Thyroid gland (tissue), 4 donors: Measurements from ENCODE around the gene APOA4. TPM values are rescaled to one million over a fixed set of nuclear protein-coding genes. Genes with fewer than 3 reads are reported as not detected.
A peak's percentile ranks its signal among the peaks of the same experiment; 100 is the strongest.

ENCODE experiments used
- DNase-seq, 2 donors: peaks; one replicate each; pipeline ENCODE4 v3.0.0-alpha.2; 2019
- H3K27ac ChIP-seq, 3 donors: fragments of 200-600 bp; sonication (generic); 1 replicate in 2 of 3; 2 replicates in 1 of 3; pipeline ENCODE4 v1.5.1; 2016 to 2019; ENCODE audit warnings: mild to moderate bottlenecking in 1 of 3, moderate library complexity in 1 of 3
- H3K27me3 ChIP-seq: fragments of 200-600 bp; sonication (generic); one replicate; pipeline ENCODE4 v1.5.1; 2019
- H3K36me3 ChIP-seq, 2 donors: fragments of 200-600 bp; sonication (generic); one replicate each; pipeline ENCODE4 v1.5.1; 2016 to 2019
- H3K4me1 ChIP-seq, 2 donors: fragments of 200-600 bp; sonication (generic); one replicate each; pipeline ENCODE4 v1.5.1; 2017 to 2019
- H3K4me3 ChIP-seq, 3 donors: fragments of 200-600 bp; sonication (generic); replicated peaks in 1 of 3; 1 replicate in 2 of 3; 2 replicates in 1 of 3; pipeline ENCODE4 v1.5.1; 2016; ENCODE audit warnings: mild to moderate bottlenecking in 1 of 3
- H3K9me3 ChIP-seq: fragments of 200-600 bp; sonication (generic); one replicate; pipeline ENCODE4 v1.5.1; 2017
- CTCF ChIP-seq, 6 experiments: fragments of 200-600 bp in 3 of 6; fragments of 450-650 bp in 3 of 6; sonication (generic) in 3 of 6; IDR thresholded peaks; one replicate each; pipeline ENCODE4 v1.5.1; 2016 to 2019; ENCODE audit warnings: antibody characterized with exemption in 6 of 6, mild to moderate bottlenecking in 2 of 6, inconsistent platforms in 1 of 6, moderate library complexity in 1 of 6
- POLR2A ChIP-seq, 2 donors: fragments of 450-650 bp; IDR thresholded peaks; one replicate each; pipeline ENCODE4 v1.6.1; 2017; ENCODE audit warnings: antibody characterized with exemption in 2 of 2, mild to moderate bottlenecking in 2 of 2, moderate library complexity in 1 of 2
- WGBS, 2 donors: methylation state at CpG; one replicate each; pipeline ENCODE4 v1.1.5; 2017; 5-methylcytosine and 5-hydroxymethylcytosine counted together
- intact Hi-C: fragments of 100-400 bp; cut with DNase I; formaldehyde crosslinking; loops from one replicate; pipeline ENCODE4 v1.15.1; 2023
- total RNA-seq, 4 donors: library from RNA; depleted of rRNA; stranded (reverse); fragments of >200 nt; gene quantifications; one replicate each; pipeline ENCODE4 v1.2.3, GENCODE V29; 2016

Gene APOA4
- total RNA-seq, result not detected

- Histone ChIP-seq H3K4me3 (no peak within 1 kb of the TSS), H3K27ac (peak within 1 kb of the TSS in 1 of 3 donors; percentile 11), H3K9me3 (no peaks in the 10 kb centered on the region), H3K27me3 (no peaks in the 10 kb centered on the region), H3K36me3 (no peaks in the 10 kb centered on the region), H3K4me1 (peaks cover 0 to 10% of the 10 kb centered on the region in 2 donors)
- TF ChIP-seq POLR2A (IDR thresholded peaks at IDR 0.05) (no peak), CTCF (IDR thresholded peaks at IDR 0.05) (no peak)
- DNase-seq, result peak; percentile 47 to 62
- intact Hi-C loops, result no loop called here
- 65 to 71% methylated on average over 16 of the region's 16 CpGs for WGBS, 2 donors
Observed at GRCh38 chr11:116823031-116823843, at the start of gene APOA4. TSS of gene APOA4 (minus strand) at chr11:116823304. CDS start at chr11:116823191, 113 bp downstream.

GRCh38 chr11:116871248-116871647, 48.1 kb upstream of the APOA4 start:
- TF ChIP-seq CTCF (IDR thresholded peaks at IDR 0.05) (no peak), POLR2A (IDR thresholded peaks at IDR 0.05) (no peak)
- Histone ChIP-seq H3K9me3 (no peaks in the 10 kb centered on the region), H3K27me3 (no peaks in the 10 kb centered on the region), H3K36me3 (peaks cover 45 to 51% of the 10 kb centered on the region in 2 donors), H3K4me3 (no peak overlapping the region), H3K4me1 (peaks cover 4 to 15% of the 10 kb centered on the region in 2 donors), H3K27ac (peak overlapping the region in 1 of 3 donors; percentile 8)
- intact Hi-C loops, result no loop called here
- no peak for DNase-seq
- WGBS, 2 donors, result 66 to 77% methylated on average over 3 of the region's 3 CpGs

- TF ChIP-seq POLR2A (IDR thresholded peaks at IDR 0.05), result no peak
- Histone ChIP-seq H3K9me3 (no peaks in the 10 kb centered on the region), H3K4me3 (no peak overlapping the region), H3K27ac (no peak overlapping the region), H3K27me3 (no peaks in the 10 kb centered on the region), H3K4me1 (peaks cover 4 to 15% of the 10 kb centered on the region in 2 donors), H3K36me3 (peaks cover 44 to 56% of the 10 kb centered on the region in 2 donors)
- WGBS, 2 donors, result 72 to 92% methylated on average over 3 of the region's 3 CpGs
- intact Hi-C loops, result no loop called here
- no peak for DNase-seq
Observed at GRCh38 chr11:116870054-116870453, 47.0 kb upstream of the APOA4 start.

- H3K27ac ChIP-seq, result no peak overlapping the region
- no peak for DNase-seq
- no peaks in the 10 kb centered on the region for H3K9me3 ChIP-seq
- intact Hi-C loops, result no loop called here
- WGBS, 2 donors, result 89 to 91% methylated on average over 4 of the region's 4 CpGs
- peaks cover 45 to 56% of the 10 kb centered on the region in 2 donors for H3K36me3 ChIP-seq
- no peaks in the 10 kb centered on the region for H3K27me3 ChIP-seq
- H3K4me3 ChIP-seq, result no peak overlapping the region
- peaks cover 4 to 13% of the 10 kb centered on the region in 2 donors for H3K4me1 ChIP-seq
- TF ChIP-seq CTCF (IDR thresholded peaks at IDR 0.05) (no peak), POLR2A (IDR thresholded peaks at IDR 0.05) (no peak)
Observed at GRCh38 chr11:116869610-116870009, 46.5 kb upstream of the APOA4 start.

GRCh38 chr11:116868066-116868465, 45.0 kb upstream of the APOA4 start:
- DNase-seq, result no peak
- H3K4me3 ChIP-seq, result no peak overlapping the region
- H3K4me1 ChIP-seq, result no peaks in the 10 kb centered on the region
- H3K36me3 ChIP-seq, result peaks cover 54 to 59% of the 10 kb centered on the region in 2 donors
- H3K27ac ChIP-seq, result no peak overlapping the region
- H3K27me3 ChIP-seq, result no peaks in the 10 kb centered on the region
- intact Hi-C loops, result no loop called here
- H3K9me3 ChIP-seq, result no peaks in the 10 kb centered on the region
- 83 to 90% methylated on average over 3 of the region's 3 CpGs for WGBS, 2 donors
- TF ChIP-seq CTCF (IDR thresholded peaks at IDR 0.05), result no peak
- TF ChIP-seq POLR2A (IDR thresholded peaks at IDR 0.05), result no peak
